Naive B cell (primary cell): ENCODE measurements around the gene HIGD1C. TPM values are rescaled to one million over a fixed set of nuclear protein-coding genes. Genes with fewer than 3 reads are reported as not detected.

Experiments used
- ATAC-seq, 2 donors: fragments of 150-1000 bp; cut with Tn5 transposase; 2 replicates each; pipeline ENCODE4 v1.10.0; 2021; ENCODE audit warnings: low read depth in 2 of 2, mild to moderate bottlenecking in 2 of 2, moderate library complexity in 2 of 2
- DNase-seq: peaks from one replicate; pipeline ENCODE4 v3.0.0; 2022
- H3K27ac Mint-ChIP-seq, 6 donors: one replicate each; pipeline ENCODE4 v1.8.0; 2020 to 2022; ENCODE audit warnings: mild to moderate bottlenecking in 6 of 6, mixed read lengths in 6 of 6, moderate library complexity in 5 of 6, inconsistent platforms in 2 of 6
- H3K27me3 Mint-ChIP-seq, 3 donors: one replicate each; pipeline ENCODE4 v1.8.0; 2021 to 2022; ENCODE audit warnings: mixed read lengths in 3 of 3, mild to moderate bottlenecking in 1 of 3
- H3K36me3 Mint-ChIP-seq, 2 donors: one replicate each; pipeline ENCODE4 v1.8.0; 2020 to 2022; ENCODE audit warnings: mixed read lengths in 2 of 2, inconsistent platforms in 1 of 2, mild to moderate bottlenecking in 1 of 2
- H3K4me1 Mint-ChIP-seq, 3 donors: one replicate each; pipeline ENCODE4 v1.8.0; 2020 to 2022; ENCODE audit warnings: mixed read lengths in 3 of 3, inconsistent platforms in 1 of 3, mild to moderate bottlenecking in 1 of 3, moderate library complexity in 1 of 3
- H3K4me3 Mint-ChIP-seq, 8 donors: one replicate each; pipeline ENCODE4 v1.8.0; 2020 to 2022; ENCODE audit warnings: mild to moderate bottlenecking in 8 of 8, mixed read lengths in 8 of 8, moderate library complexity in 8 of 8, inconsistent platforms in 2 of 8
- H3K9me3 Mint-ChIP-seq, 7 donors: one replicate each; pipeline ENCODE4 v1.8.0; 2020 to 2022; ENCODE audit warnings: mixed read lengths in 7 of 7, mild to moderate bottlenecking in 5 of 7, inconsistent platforms in 2 of 7, moderate library complexity in 1 of 7
- polyA plus RNA-seq, 6 donors: library from polyadenylated mRNA; unstranded; fragments of 300-500 nt; fragmentation: Illumina TruSeq; gene quantifications; one replicate each; pipeline ENCODE4 v1.2.3, GENCODE V29; 2021; ENCODE audit warnings: low read depth in 6 of 6

Gene HIGD1C
- polyA plus RNA-seq, 6 donors from 2014 or later, result not detected

DNA sequence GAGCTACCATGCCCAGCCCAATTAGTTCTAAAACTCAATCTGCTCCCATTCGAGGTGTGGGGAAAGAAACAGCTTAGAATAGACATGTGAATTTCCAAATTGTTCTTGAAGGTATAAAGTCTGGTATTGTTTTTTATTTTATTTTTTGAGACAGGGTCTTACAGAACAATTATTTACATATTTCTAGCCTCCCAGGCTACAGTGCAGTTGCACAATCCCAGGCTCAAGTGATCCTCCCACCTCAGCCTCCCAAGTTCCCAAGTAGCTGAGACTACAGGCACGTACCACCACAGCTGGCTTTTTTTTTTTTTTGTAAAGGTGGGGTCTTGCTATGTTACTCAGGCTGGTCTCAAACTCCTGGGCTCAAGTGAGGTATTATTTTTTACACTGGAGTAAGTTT is 67.6 kb downstream of the HIGD1C start:
- Mint-ChIP-seq H3K27me3 (no peaks in the 10 kb centered on the region), H3K4me3 (no peak overlapping the region), H3K27ac (no peak overlapping the region), H3K4me1 (peaks cover 21 to 31% (median 26%) of the 10 kb centered on the region in 3 donors), H3K36me3 (no peaks in the 10 kb centered on the region), H3K9me3 (no peaks in the 10 kb centered on the region)
- no peak for ATAC-seq
- DNase-seq, result no peak

Other genes starting within 250 kb of the HIGD1C start
- 10 to 100 TPM; 33.5 to 66.1 (median 45.2) TPM for gene ATF1, start 188.4 kb upstream of the HIGD1C start, polyA plus RNA-seq
- not detected for gene TMPRSS12, start 109.6 kb upstream of the HIGD1C start, polyA plus RNA-seq
- gene SLC11A2, start 73.8 kb downstream of the HIGD1C start, polyA plus RNA-seq, result 10 to 100 TPM in 2 of 6 donors, 1 to 10 TPM in 4; 7.7 to 14.5 (median 9.4) TPM
- 10 to 100 TPM; 17.9 to 32.7 (median 24.8) TPM for gene LETMD1, start 95.8 kb downstream of the HIGD1C start, polyA plus RNA-seq
- 1 to 10 TPM in 5 of 6 donors, not detected in 1; 1.8 to 6.9 (median 4.3) TPM for gene CSRNP2, start 131.1 kb downstream of the HIGD1C start, polyA plus RNA-seq
- 10 to 100 TPM in 5 of 6 donors, 1 to 10 TPM in 1; 9.7 to 14.0 (median 13.1) TPM for gene TFCP2, start 220.6 kb downstream of the HIGD1C start, polyA plus RNA-seq